Pulmonary artery endothelial cell (primary cell): ENCODE measurements around the gene RO60. TPM values are rescaled to one million over a fixed set of nuclear protein-coding genes. Genes with fewer than 3 reads are reported as not detected.
"Not testable (repeated sequence)": the region's sequence is repeated elsewhere in the genome, so short reads cannot be mapped to it uniquely, and the experiment has no call there.

Experiments used
- DNase-seq: peaks from one replicate; pipeline ENCODE4 v3.0.0-alpha.2; 2011; ENCODE audit warnings: low read depth, low spot score
- total RNA-seq: library from RNA; depleted of rRNA; stranded (reverse); fragments of >200 nt; gene quantifications from 2 replicates; pipeline ENCODE4 v1.2.3, GENCODE V29; 2014

The RO60 gene
- total RNA-seq, result 144 and 213 TPM in 2 replicates

DNA sequence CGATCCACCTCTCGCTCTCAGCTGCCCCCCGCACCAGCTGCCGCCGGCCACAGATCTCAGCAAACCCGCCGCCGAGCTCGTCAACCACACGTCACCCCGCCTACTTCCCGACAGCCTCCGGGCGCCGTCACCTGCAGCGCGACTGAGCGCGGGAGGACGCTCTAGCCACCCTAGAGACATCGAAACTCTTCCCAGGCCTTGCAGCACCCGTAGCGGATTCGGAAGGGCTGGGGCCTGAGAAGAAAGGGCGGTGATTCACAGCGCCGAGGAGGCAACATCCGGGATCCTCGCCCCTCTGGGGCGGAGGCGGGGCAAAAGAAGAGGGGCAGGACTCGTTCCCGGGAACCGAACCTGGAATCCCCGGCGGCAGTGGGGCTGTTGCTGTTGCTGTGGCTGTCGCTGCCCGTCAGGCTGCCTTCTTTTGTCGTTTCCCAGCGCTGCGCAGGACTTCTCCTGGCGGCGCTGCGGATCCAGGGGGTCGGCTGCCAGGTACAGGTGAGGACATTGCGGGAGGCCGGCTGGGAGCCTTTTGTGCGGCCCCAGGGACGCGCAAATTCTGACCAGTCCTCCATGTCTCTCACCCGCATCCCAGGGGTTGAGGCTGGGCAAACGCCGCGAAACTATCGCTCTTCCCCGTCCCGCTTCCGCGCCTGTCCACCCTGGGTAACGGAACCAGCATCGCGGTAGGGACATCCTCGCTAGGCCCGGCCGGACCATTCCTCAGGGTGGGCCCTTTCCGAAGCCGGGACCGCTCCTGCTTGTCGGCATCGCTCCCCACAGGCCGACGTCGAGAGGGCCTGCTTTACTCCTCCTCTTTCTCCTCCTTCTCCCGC, at the start of gene RO60, which contains the start of gene UCHL5:
TSS of gene RO60 (plus strand) at position 331 of the 833 bp plus-strand sequence. CDS start 9,443 bp downstream, outside the sequence.
TSS of gene UCHL5 (minus strand) at position 79 of the 833 bp plus-strand sequence. CDS start 100 bp downstream, outside the sequence.
- peak; percentile 95 for DNase-seq

DNA sequence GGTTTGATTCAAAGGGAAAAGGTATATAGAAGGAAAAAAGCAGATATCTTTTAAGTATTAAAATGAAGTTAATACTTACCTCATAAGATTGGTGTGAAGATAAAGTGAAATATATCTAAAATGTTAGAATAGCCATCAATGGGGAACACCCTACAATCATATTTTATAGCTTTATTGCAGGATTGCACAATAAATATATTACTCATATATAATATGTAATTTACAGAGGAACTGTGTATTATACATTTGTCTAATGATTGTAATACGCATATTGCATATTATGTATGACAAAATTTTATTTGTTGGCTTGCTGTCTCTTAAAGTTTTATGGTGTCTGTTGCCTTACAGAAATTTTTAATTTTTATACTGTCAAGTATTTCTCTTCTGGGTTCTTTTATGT, 48.0 kb upstream of the RO60 start:
- DNase-seq, result no peak

DNA sequence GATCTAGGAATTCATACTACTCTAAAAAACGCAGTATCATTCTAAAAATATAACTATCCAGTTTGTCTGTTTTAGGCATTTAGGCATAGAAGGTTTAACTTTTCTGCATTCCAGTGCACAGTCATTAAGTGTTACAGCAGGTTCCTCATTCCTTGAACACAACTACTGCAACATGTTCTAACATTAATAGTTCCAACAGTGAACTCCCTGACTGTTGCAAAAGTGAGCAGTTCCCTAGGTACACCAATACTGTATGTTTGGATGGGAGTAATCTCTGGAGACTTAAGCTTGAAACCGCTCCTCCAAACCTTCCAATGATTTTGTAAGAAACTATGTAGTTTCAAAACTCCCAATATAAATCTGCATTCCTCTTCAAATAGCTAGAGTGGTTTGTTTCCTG, 46.4 kb upstream of the RO60 start:
- DNase-seq, result no peak

DNA sequence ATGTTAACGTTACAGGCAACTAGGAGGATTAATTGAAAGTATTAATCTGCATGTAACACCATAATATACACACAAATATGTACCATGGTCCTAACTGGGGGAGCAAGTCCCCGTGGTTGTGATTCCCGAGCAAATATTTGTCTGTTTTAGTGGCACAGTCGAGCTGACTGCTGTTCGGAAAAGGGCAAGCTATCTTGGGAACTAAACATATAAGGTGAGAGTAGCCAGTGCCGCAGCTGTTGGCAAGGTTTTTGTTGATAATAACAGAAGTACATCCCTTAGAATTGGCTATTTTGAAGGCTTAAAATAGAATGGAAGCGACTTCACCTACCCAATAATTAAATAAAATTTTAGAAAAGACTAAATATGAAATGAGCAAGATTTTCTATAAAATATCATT, 45.7 kb upstream of the RO60 start:
- DNase-seq, result no peak

GRCh38 chr1:193014400-193014799, 45.0 kb upstream of the RO60 start:
- DNase-seq, result no peak

DNA sequence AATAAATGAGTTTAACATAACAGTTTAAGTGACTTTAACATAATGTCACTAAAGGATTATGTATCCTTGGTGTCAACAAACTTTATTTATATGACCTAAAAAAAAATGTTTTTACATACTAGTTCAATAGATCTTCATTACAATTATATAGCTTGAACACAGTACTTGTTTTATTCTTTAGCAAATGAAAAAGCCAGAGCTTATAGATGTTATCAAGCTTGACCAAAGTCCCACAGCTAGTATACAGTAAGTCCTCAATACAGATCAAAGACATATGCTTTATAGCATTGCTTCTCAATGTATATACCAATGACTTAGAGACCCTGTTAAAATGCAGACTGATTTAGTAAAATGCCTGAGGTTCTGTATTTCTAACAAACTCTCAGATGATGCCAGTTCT, 42.6 kb upstream of the RO60 start:
- DNase-seq, result no peak

DNA sequence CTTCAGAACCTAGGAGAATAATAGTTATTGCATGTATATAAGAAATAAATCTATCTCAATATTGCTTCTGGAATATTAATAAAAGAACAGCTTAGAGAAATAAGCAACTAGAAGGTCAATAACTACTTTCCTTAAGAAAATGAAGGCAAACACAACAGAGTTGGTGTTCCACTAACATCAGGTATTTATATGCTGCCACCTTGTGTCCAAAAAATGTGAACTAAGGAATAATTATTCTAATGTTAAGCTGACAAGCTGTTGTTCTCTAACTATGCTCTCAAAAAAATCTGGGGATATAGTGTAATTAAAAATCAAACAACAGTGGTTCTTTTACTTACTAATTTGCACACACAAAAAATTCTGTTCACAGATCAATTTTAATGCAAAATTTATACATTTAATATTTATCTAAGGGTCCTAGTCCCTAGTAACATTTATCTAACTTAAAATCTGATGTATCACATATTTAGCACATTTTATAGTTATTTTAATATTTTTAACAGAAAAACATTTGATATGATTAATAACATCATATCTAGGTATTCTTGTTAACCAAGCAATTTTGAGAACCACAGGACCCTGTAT, 39.9 kb upstream of the RO60 start:
- peak; percentile 26 for DNase-seq

DNA sequence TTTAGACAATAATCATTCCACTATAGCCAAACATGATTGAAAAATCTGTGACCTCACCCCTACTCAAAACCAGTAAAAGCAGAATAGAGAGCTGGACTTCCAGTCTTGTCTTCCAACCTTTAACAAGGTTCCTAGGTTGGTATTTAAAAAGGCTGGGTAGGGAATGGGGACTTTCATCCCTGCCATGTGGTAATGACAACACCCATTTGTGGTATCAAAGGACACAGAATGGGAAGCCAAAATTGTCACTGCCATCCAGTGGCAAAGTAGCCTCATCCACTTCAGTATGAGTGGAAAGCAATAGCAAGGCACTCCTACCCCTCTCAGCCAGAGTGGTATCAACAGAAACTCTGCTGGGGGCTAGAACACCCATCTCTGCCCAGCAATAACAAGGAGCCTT, 34.2 kb upstream of the RO60 start:
- DNase-seq, result no peak

DNA sequence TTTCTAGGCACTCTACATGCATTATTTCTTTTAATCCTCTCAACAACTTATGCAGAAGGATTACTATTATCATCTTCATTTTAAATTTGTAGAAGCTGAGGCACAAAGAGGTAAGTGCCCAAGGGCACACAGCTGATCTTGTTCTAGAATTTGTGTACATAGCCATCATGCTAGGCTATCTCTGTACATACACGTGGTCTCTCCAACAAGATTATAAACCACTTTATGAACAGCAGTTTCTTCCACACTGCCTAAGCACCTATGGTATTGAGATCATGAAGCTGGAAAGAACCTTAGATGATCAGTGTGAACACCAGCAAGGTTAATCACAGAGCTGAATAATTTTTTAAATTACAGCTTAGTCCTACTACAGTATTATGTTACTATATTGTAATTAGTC, 29.1 kb upstream of the RO60 start:
- DNase-seq, result no peak

DNA sequence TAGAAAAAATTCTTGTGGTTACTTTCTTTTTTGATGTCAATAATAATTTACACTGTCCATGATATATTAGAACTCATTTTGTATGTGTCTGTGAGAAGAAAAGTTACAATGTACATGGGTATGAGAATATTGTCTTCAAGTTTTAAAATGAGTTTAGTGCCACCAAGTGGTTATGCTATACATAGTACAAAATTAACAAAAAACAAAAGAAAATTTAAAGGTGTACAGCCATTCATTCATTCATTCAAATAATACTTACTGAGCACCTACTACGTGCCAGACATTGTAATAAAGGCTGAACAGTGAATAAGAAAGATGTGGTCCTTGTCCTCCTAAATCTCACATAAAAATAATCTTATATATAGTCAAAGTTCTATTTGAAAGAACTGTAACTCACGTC, 28.0 kb upstream of the RO60 start:
- no peak for DNase-seq

DNA sequence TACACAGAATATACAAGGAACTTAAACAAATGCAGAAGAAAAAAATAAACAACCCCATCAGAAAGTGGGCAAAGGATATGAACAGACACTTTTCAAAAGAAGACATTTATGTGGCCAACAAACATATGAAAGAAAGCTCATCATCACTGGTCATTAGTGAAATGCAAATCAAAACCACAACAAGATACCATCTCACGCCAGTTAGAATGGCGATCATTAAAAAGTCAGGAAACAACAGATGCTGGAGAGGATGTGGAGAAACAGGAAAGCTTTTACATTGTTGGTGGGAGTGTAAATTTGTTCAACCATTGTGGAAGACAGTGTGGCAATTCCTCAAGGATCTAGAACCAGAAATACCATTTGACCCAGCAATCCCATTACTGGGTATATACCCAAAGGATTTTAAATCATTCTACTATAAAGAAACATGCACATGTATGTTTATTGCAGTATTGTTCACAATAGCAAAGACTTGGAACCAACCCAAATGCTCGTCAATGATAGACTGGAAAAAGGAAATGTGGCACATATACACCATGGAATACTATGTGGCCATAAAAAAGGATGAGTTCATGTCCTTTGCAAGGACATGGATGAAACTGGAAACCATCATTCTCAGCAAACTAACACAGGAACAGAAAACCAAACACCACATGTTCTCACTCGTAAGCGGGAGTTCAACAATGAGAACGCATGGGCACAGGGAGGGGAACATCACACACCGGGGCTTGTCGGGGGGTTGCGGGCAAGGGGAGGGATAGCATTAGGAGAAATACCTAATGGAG, 26.6 kb upstream of the RO60 start:
- not testable (repeated sequence) for DNase-seq

DNA sequence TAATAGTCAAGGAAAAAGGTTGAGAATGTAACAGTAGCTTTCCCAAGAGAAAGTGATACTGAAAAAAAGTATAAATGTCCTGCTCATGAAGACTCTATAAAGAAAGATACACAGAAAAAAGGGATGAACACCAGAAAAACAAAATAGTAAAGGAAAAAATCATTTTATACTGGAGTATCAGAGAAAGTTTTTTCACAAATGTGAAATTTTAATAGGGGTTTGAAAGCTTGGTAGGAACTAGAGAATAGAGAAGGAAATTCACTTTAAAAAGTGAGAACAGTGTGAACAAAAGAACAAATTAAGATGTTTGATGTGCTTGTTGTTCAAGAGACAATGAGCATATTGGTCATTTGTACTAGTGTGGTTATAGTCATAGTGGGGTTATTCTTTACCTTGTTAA, 25.8 kb upstream of the RO60 start:
- no peak for DNase-seq

GRCh38 chr1:193036337-193037047, 22.9 kb upstream of the RO60 start:
- no peak for DNase-seq

GRCh38 chr1:193040011-193040410, 19.4 kb upstream of the RO60 start:
- no peak for DNase-seq

GRCh38 chr1:193042766-193043691, 16.4 kb upstream of the RO60 start:
- no peak for DNase-seq

DNA sequence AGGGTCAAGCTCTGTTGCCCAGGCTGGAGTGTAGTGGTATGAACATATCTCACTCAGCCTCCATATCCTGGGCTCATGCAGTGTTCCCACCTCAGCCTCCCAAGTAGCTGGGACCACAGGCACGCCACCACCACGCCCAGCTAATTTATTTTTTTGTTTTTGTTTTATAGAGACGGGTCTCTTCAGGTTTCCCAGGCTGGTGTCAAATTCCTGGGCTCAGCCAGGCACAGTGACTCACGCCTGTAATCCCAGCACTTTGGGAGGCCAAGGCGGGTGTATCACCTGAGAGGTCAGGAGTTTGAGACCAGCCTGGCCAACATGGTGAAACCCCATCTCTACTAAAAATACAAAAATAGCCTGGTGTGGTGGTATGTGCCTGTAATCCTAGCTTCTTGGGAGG, 10.5 kb upstream of the RO60 start:
- not testable (repeated sequence) for DNase-seq

- no peak for DNase-seq
Measured at GRCh38 chr1:193054169-193054675, 5.2 kb upstream of the RO60 start.

DNA sequence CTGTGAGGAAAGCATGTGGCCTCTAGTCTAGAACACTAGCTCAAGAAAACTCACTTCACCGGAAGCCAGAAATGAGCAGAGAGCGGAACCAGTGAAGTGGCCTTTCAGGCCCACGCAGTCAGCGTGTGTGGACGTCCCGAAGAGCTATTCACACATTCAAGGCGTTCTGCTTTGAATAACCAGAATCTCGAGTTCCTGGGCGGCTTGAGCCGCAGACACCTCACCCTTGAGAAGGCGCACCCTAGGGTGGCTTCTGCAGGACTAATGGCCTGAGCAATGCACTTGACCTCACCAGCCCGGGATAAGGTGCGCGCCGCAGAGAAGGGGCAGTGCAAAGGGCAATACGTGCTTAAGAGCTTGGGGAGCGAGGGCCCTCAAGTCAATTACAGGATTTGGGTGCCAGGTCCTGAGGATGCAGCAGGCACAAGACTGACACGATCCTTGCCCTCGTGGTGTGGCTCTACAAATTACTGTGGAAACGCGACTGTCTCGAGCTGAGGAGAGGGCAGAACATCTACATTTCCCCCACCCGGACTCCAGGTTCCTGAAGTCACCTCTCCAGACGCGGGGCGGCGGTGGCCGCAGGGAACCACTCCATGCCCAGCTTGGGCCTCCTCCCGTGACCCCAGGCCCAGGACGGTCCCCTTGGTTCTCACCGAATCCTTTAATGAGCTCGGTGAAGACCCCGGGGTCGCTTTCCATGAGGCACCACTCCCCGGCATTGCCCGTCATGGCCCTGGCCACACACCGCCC, 707 bp upstream of the RO60 start:
- no peak for DNase-seq

GRCh38 chr1:193060115-193060403, 647 bp downstream of the RO60 start:
- no peak for DNase-seq

GRCh38 chr1:193060406-193060805, 994 bp downstream of the RO60 start:
- DNase-seq, result no peak
